Pancreas (tissue), 10 donors: ENCODE data around the gene FOXE3. TPM values are rescaled to one million over a fixed set of nuclear protein-coding genes. Genes with fewer than 3 reads are reported as not detected.
A peak's percentile ranks its signal among the peaks of the same experiment; 100 is the strongest.

Source experiments
- ATAC-seq, 4 donors: fragments of 200-7000 bp; cut with Tn5 transposase; one replicate each; pipeline versions ENCODE4 v1.8.0 to v1.9.1; 2020; ENCODE audit warnings: mild to moderate bottlenecking in 4 of 4, moderate library complexity in 4 of 4
- DNase-seq, 6 donors: peaks; one replicate each; pipeline ENCODE4 v3.0.0-alpha.2; 2020
- FAIRE-seq: peaks from 2 replicates; lab custom pipeline; 2012; peaks lifted over from hg19 to GRCh38; lab: Jason Lieb, UNC
- H3K27ac ChIP-seq, 4 donors: fragments of 200-600 bp; sonication (generic); 1 replicate in 3 of 4; 2 replicates in 1 of 4; pipeline versions ENCODE4 v1.5.0 to v1.8.0; 2020
- H3K27me3 ChIP-seq, 4 donors: fragments of 200-600 bp; one replicate each; pipeline ENCODE4 v1.8.0; 2021
- H3K36me3 ChIP-seq, 3 donors: fragments of 200-600 bp; sonication (generic) in 1 of 3; one replicate each; pipeline versions ENCODE4 v1.5.0 to v1.8.0; 2020 to 2021
- H3K4me1 ChIP-seq, 3 donors: fragments of 200-600 bp; one replicate each; pipeline ENCODE4 v1.8.0; 2021
- H3K4me3 ChIP-seq, 4 donors: fragments of 200-600 bp; sonication (generic) in 2 of 4; one replicate each; pipeline versions ENCODE4 v1.5.0 to v1.8.0; 2020 to 2021
- H3K9me3 ChIP-seq, 4 donors: fragments of 200-600 bp; one replicate each; pipeline ENCODE4 v1.8.0; 2021
- CTCF ChIP-seq, 4 donors: fragments of 200-600 bp; sonication (generic) in 3 of 4; IDR thresholded peaks; one replicate each; pipeline versions ENCODE4 v1.5.0 to v1.8.0; 2021; ENCODE audit warnings: antibody characterized with exemption in 4 of 4
- WGBS, 2 donors: extraction: QIAGEN DNeasy Blood & Tissue Kit; methylation state at CpG; one replicate each; pipeline ENCODE4 v1.1.7; 2013; 5-methylcytosine and 5-hydroxymethylcytosine counted together
- intact Hi-C, 3 donors: fragments of 100-400 bp; cut with DNase I; formaldehyde crosslinking; loops; one replicate each; pipeline versions ENCODE4 v1.11.1 to v1.14.2; 2022
- polyA plus RNA-seq, 2 donors: library from polyadenylated mRNA; stranded (reverse); fragments of 200-250 nt; gene quantifications; one replicate each; pipeline ENCODE4 v1.2.3, GENCODE V29; 2013
- total RNA-seq, 6 donors: library from RNA; stranded (reverse); fragmentation: NEBNext Ultra II Directional in 4 of 6; extraction: Animal tissue kit (Norgen Biotek cat#: 25700) in 4 of 6; gene quantifications; one replicate each; pipeline versions ENCODE4 v1.2.1 to v1.2.4, GENCODE V29; 2021 to 2023
- donor health status: healthy with polysubstance abuse.
- donor health status: DM: no; HTN: no; CAD: no; lungs with moderate emphysema.
- donor health status: DM: no; HTN: no; CAD: no.
- donor health status: control.
- donor health status: control.
- donor health status: Bipolar disorder and iron deficiency.
- donor health status: DM: yes; HTN: yes; CAD: no.
- donor health status: DM: no; HTN: no; CAD: no.
- donor health status: DM: no; HTN: no; CAD: no.
- donor health status: DM: yes; HTN: yes; CAD: no.

The FOXE3 gene
- total and polyA plus RNA-seq, 8 donors, result not detected

GRCh38 chr1:47435506-47436303 lies 19.6 kb downstream of the FOXE3 start:
- Histone ChIP-seq H3K27me3 (peaks cover 0 to 6% (median 5%) of the 10 kb centered on the region in 4 donors), H3K4me3 (no peak overlapping the region), H3K4me1 (peaks cover 5 to 16% (median 5%) of the 10 kb centered on the region in 3 donors), H3K27ac (no peak overlapping the region), H3K9me3 (no peaks in the 10 kb centered on the region), H3K36me3 (no peaks in the 10 kb centered on the region)
- ATAC-seq (no peak), FAIRE-seq (no peak), DNase-seq (no peak)
- intact Hi-C loops, result loop anchor here in 2 of 3 donors (5.0 kb wide), 2 partner anchors 272 to 287 kb away; no protein-coding TSS in a partner anchor
- WGBS, 2 donors, result 64 to 68% methylated on average over 6 of the region's 6 CpGs
- no peak for TF ChIP-seq CTCF (IDR thresholded peaks at IDR 0.05)

GRCh38 chr1:47436304-47436978 lies 20.4 kb downstream of the FOXE3 start:
- WGBS, 2 donors, result 5 to 7% methylated on average over 23 of the region's 23 CpGs
- ATAC-seq (peak; percentile 38 to 67 (median 50)), DNase-seq (peak; percentile 34 to 91 (median 76)), FAIRE-seq (no peak)
- peaks cover 5 to 16% (median 5%) of the 10 kb centered on the region in 3 donors for H3K4me1 ChIP-seq
- peak overlapping the region; percentile 43 to 71 (median 66) for H3K4me3 ChIP-seq
- H3K9me3 ChIP-seq, result no peaks in the 10 kb centered on the region
- H3K36me3 ChIP-seq, result no peaks in the 10 kb centered on the region
- intact Hi-C loops, result loop anchor here in 2 of 3 donors (5.0 kb wide), 2 partner anchors 271 to 286 kb away; no protein-coding TSS in a partner anchor
- H3K27ac ChIP-seq, result no peak overlapping the region
- peak; percentile 68 to 79 (median 76) for TF ChIP-seq CTCF (IDR thresholded peaks at IDR 0.05)
- H3K27me3 ChIP-seq, result peaks cover 0 to 6% (median 5%) of the 10 kb centered on the region in 4 donors

DNA sequence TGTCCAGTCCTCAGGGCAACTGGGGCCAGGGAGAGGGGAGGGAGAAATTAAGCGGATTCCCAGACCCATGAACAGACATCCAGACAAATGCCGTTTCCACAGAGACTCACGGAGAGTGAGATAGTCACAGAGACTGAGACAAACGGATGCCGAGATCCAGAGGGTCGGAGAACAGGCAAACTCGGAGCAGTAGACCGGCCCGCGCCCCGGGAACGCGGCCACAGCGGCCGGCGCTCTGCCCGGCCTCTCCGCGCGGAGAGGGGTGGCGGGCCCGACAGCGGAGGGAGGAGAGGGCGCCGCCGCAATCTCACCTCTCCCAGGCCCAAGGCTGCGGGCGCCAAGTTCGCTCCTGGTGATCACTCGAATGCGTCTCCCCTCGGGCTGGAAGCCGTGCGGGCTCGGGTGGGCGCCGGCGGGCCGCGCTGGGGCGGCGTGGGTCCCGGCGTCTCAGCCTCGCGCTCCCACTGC lies 20.9 kb downstream of the FOXE3 start:
- ATAC-seq (peak; percentile 9 to 29 (median 20)), DNase-seq (no peak), FAIRE-seq (no peak)
- Histone ChIP-seq H3K4me1 (peaks cover 5 to 15% (median 5%) of the 10 kb centered on the region in 3 donors), H3K27ac (peak overlapping the region; percentile 49 to 88 (median 80)), H3K36me3 (no peaks in the 10 kb centered on the region), H3K27me3 (peaks cover 0 to 6% (median 5%) of the 10 kb centered on the region in 4 donors), H3K9me3 (no peaks in the 10 kb centered on the region), H3K4me3 (peak overlapping the region; percentile 43 to 71 (median 66))
- intact Hi-C loops, result loop anchor here in 2 of 3 donors (5.0 kb wide), 2 partner anchors 270 to 285 kb away; no protein-coding TSS in a partner anchor
- TF ChIP-seq CTCF (IDR thresholded peaks at IDR 0.05), result no peak
- WGBS, 2 donors, result 0% methylated on average over 24 to 46 of the region's 46 CpGs

GRCh38 chr1:47437447-47438164 lies 21.5 kb downstream of the FOXE3 start, which contains the start of gene FOXD2:
Gene FOXD2, plus strand, starts transcription at chr1:47438044. Its CDS starts 92 bp downstream, at chr1:47438136.
- Histone ChIP-seq H3K27ac (peak within 1 kb of the TSS; percentile 49 to 88 (median 80)), H3K27me3 (peaks cover 0 to 7% (median 5%) of the 10 kb centered on the region in 4 donors), H3K4me3 (peak within 1 kb of the TSS; percentile 43 to 71 (median 66)), H3K4me1 (peaks cover 5 to 9% (median 5%) of the 10 kb centered on the region in 3 donors), H3K9me3 (no peaks in the 10 kb centered on the region), H3K36me3 (no peaks in the 10 kb centered on the region)
- 0 to 1% methylated on average over 41 to 80 of the region's 80 CpGs for WGBS, 2 donors
- peak; percentile 99 to 100 (median 100) for TF ChIP-seq CTCF (IDR thresholded peaks at IDR 0.05)
- intact Hi-C loops, result loop anchor here in 2 of 3 donors (5.0 kb wide), 2 partner anchors 270 to 285 kb away; no protein-coding TSS in a partner anchor
- DNase-seq (peak; percentile 84 to 98 (median 90)), FAIRE-seq (no peak), ATAC-seq (peak; percentile 91 to 95 (median 93))
